HT1080 (cell line): ENCODE measurements around the gene JAG1. TPM values are rescaled to one million over a fixed set of nuclear protein-coding genes. Genes with fewer than 3 reads are reported as not detected.

Experiments used
- DNase-seq: peaks from one replicate; pipeline ENCODE4 v3.0.0-alpha.2; 2015; ENCODE audit warnings: low read depth
- total RNA-seq: library from RNA; depleted of rRNA; stranded (reverse); fragments of >200 nt; shearing (Covaris generic); gene quantifications from 2 replicates; pipeline ENCODE4 v1.2.3, GENCODE V29; 2014

JAG1 gene
- total RNA-seq, 1 experiment from 2014 or later = 42.8 TPM

DNA sequence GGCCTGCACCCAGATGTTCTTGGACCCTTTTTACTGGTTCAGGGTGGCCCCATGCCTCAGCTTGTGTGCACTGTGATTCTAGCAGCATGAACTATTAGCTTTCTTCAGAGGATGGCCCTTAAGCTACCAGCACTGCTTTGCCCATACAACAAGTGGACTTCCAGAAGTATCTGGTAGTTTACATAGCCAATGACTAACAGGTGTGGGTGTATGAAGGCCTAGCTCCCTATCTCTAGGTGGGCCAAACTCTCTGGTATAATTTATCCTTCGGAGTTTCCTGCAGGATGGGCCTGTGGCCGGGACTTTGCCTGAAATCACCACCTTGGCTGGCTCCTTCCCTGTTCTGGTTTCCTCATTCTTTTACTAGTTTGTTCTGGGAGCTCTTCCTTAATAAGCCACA, 26.1 kb upstream of the JAG1 start:
- DNase-seq = no peak

DNA sequence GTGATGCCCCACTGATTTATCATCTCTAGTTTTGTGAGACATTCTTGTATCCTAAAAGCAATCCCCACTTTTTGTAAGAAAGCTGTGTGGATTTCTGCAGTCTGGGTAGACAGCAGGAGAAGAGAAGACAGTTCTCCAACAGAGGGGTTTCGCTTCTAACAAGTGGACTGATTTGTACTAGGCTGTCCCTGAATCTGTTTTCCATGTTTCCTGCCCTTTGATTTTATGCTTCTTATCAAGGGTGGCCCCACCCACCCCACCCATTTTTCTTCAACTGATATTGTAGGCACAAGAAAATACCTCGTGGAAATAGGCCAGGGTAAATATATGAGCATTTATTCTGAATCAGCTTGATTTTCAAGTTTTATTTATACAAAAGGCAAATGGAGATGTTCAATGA, 25.7 kb upstream of the JAG1 start:
- DNase-seq = no peak

DNA sequence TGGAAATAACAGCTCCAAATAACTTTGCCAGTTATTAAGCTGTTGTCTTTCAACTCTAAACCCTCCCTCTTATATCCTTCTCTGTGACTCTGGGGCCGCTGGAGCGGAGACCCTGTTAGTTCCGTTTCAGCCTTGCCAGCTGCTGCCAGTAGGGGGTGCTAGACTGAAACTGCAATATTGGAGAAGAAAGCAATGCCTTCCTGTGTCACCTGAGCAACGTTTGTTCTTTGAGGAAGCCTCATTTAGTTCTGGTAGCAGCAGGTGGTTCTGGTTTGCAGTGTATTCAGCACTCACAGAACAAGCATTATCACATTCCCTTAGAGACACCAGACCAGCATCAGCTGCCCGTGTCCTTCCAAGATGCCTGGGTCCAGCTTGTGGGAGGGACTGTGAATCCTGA, 22.9 kb upstream of the JAG1 start:
- no peak for DNase-seq

DNA sequence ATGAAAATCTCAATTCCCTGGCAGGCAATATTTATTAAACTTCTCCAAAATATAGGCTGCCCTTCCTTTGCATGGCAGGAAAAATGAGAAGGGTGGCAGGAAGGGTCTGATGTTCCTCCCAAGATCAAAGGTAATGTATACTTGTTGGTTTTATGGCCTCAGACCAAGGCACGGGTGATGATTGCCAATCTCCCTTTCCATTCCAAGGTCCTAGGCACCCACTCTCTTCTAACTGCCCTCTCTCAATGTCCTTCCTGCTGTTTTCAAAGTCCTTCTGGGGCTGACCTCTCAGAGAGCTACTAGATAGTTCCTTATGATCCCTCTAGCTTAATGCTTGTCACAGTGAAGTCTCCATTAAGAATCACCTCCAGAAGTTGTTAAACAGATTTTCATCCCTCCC, 15.6 kb upstream of the JAG1 start:
- no peak for DNase-seq

DNA sequence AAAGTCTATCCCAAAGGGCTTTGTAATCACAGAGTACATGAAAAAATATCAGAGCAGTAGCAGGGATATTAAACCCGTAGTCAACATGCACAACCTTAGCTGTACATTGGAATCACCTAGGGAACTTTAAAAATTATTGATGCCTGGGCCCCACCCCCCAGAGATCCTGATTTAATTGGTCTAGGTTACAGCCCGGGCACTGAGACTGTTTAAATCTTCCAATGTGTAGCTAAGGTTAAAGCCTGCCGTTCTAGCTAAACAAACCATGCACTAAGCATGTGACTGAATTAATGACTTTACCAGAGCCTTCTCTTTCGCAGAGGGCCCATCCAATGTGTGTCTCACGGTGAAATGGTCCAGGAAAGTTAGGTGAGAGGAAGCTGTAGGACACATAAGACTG, 14.1 kb upstream of the JAG1 start:
- DNase-seq = no peak

DNA sequence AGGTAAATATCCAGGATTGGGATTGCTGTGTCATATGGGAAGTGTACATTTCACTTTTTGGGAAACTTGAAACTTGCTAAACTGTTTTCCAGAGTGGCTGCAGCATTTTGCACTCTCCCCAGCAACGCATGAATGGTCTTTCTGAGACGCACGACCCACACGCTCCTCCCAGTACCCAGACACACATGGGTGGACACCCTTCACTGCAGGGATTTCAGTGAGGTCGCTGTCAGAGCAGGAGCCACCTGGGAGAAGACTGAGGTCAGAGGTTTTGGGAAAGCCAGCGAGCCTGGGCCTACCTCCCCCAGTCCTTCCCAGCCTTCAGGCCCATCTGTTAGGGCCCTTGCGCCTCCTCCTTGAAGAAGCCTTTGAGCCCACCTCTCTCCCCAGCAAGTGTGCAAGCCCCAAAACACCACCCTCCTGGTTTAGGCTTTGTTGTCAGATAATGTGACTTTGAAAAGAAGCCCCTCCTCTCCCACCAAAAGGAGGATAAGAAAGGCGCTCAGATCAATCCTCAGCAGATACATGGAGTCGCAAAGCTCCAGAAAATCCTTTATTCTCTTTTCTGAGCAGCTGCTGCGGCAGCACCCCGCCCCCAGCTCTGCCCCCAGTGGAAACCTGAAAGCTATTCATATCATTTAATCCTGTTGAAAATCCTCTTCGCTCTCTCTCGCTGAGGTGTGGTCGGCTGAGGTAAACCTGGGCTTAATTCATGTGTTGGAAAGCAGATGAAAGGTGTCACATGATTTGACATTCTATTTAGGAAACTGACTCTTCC, 12.7 kb upstream of the JAG1 start:
- DNase-seq = no peak

DNA sequence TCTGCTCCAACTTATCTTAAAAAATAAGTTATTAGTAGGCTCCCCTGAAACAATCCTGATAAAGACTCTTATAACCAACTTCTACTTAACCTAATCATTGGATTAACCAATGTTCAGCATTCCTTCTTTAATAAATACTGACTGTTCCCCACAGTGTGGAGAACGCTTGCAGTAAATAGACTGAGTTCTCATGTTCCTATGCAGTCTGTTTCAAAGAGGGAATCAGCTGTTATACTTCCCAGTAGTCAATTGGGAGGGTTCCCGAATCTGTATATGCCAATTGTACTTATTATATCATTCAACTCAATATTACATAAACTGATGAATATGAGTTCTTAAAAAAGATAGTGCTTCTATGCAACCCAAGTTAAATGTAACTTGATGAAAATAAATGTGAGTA, 9.7 kb upstream of the JAG1 start:
- no peak for DNase-seq

DNA sequence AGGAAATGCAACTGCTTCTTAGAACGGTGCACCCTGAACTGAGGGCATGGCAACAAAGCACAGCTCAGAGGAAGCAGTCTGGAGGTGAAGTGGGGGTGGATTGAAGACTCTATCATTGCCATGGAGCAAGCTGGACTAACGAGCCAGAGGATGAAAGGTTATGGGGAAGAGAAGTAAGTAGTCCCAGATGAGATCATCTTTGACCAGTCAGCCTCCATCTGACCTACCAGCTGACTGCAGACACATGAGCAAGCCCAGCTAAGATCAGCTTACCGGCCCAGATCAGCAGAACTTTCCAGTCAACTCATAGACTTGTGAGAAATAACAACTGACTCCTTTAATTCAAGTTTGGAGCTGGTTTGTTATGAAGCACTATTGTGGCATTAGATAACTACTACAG, 9.1 kb upstream of the JAG1 start:
- no peak for DNase-seq

DNA sequence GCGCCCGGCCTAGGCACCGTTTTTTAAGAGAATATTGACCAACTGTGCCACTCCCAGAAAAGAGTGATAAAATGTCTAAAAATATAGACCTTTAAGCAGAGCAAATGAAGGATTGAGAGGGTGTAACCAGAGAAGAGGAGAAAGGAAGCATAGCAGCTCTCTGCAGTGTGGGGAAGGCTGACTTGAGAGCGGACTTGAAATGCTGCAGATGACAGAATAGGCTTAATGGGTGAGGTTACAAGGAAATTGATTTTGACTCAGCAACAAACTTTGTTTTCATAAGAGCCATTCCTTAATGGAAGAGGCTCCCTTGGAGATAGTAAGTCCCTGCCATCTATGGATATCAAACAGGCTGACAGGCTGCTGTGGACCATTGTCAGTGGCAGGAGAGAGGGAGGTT, 7.7 kb upstream of the JAG1 start:
- DNase-seq = no peak

DNA sequence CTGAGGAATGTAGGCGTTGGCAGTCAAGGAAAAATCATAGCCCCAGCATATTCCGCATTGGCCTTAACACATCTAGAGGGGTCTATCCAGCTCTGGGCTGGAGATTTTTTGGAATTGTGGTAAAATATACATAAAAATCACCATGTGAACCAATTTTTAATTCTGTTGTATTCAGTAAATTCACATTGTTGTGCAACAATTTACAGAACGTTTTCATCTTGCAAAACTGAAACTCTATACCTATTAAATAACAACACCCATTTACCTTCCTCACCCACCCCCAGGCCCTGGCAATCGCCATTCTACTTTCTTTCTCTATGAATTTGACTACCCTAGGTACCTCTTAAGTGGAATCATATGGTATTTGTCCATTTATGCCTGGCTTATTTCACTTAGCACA, 6.8 kb upstream of the JAG1 start:
- no peak for DNase-seq

DNA sequence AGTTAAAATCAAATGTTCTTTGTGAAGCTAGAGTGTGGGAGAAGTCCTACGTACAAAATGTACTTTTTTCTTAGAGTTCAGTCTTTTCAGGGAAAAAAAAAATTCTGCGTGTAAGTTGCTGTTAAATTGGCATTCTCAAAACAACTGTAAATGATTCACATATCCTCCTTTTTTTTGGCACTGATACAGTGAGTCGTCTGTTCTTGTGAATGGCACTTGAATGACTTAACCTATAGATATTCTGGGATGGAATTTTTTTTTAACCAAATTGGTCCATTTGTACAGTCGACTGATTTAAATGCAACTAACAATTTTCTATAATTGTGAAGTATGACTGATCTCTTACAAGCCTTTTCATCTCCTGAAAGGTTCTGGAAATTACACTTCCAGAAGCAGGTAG, 5.5 kb upstream of the JAG1 start:
- peak; percentile 81 for DNase-seq

DNA sequence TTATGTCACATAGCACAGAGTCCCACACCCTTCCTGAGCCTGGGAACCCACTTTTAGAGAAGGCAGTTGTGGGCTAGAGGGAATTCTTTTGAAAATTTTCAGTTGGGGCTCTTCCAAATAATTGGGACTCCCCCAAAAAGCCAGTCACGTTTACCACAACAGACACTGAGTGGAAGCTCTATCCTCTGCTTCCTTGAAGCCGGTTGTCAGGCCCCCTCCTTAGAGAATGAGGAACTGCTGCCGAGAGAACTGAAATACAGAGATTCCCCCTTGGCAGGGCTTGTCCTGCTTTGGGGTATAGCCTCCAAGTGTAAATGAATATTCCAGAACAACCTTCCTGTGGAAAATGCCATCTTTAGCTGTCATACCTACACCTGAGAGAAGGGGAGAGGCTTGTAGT, 2.7 kb upstream of the JAG1 start:
- DNase-seq = no peak

DNA sequence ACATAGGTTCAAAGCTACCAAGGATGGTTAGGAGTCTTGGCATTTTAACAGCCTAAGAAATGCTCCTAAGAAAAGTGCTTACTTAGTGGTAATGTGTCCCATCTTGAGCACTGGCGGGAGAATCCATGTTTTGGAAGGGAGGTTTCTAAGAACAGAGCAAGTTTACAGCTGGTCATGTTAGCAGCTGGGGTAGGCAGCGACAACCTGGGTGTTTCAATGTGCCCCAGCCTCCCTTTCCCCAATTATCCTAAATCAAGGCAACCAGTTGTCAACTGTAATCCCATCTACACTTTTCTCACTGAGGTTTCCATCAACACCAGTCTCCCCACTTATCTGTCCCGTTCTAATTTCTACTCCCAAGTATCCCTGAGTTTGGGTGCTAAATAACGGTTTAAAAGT, 1.6 kb upstream of the JAG1 start:
- no peak for DNase-seq

DNA sequence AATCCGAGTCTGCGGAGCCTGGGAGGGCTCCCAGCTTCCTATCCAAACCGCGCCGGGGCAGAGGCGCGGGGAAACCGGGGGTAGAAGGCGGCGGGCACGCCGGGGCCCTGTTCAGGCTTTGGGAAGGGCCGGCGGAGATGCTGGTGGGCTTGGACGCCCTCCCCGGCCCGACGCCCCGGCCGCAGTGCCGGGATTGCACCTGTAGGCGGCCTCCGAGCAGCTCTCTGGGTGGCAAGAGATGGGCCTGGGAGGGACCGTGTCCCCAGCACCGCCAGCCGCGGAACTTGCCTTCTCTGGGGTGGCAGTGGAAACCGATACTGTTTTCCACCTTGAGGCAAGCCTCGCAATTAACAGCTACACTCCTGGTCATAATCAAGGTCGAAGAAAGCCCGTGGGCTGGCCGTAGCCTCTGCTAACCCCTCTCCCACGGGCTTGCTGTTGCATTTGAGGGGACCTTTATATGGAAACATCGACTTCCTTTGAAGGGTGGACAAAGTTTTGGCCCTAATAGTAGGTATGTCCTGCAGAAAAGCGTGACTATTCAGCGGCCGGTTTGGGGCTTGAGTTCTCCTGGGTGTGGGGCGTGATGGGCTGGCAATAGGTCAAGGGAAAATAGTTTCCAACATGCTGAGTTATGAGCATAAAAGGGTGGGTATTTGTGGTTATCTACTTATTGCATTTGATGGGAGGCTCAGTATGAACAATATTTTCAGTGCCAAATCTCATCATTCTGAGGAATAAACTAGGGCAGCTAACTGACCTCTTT, 1.1 kb upstream of the JAG1 start:
- peak; percentile 82 for DNase-seq

DNA sequence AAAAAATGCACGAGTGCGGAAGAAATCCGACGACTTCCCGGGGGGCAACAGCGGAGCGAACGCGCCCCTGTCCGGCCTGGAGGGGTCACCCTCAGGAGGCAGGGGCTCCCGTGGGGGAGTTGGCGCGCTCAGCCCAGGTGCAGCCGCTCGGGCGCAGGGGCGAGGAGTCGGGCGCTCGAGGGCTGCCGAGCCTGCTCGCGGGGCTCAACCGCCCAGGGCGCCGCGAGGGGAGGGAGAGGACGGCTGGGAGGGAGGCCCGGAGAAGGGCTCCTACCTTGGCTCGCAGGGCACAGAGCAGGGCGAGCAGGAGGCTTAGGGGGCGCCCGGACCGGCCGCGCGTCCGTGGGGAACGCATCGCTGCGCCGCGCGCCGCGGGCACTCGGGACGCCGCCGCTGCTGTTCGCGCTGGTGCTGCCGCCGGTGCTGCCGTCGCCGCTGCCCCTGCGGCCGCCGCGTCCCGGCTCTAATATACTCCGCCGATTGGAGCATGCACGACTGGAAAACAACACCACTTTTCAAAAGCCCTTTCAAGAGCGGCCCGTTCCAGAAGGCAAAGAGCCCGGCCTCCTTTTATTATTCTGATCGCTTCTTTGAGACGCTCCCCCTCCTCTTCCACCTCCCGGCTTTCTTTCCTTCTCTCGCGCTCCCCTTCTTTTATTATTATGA, 490 bp downstream of the JAG1 start:
- no peak for DNase-seq

DNA sequence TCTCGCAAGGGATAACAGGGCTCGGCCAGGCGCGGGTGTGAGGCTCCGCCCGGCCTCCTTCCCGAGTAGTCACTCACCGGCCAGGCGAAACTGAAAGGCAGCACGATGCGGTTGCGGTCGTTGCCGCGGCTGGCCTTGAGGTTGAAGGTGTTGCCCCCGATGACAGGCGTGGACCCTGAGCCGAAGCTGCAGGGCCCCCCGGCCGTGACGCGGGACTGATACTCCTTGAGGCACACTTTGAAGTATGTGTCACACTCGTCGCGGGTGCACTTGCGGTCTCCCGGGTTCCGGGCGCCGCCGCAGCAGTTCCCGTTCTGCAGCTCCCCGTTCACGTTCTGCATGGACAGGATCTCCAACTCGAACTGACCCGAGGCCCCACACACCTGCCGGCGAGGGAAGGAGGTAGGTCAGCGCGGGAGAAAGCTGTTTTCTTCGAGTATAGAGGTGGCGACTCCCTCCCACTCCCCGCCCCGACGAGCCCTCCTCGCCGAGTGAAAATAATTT, 1.1 kb downstream of the JAG1 start:
- DNase-seq = peak; percentile 47

DNA sequence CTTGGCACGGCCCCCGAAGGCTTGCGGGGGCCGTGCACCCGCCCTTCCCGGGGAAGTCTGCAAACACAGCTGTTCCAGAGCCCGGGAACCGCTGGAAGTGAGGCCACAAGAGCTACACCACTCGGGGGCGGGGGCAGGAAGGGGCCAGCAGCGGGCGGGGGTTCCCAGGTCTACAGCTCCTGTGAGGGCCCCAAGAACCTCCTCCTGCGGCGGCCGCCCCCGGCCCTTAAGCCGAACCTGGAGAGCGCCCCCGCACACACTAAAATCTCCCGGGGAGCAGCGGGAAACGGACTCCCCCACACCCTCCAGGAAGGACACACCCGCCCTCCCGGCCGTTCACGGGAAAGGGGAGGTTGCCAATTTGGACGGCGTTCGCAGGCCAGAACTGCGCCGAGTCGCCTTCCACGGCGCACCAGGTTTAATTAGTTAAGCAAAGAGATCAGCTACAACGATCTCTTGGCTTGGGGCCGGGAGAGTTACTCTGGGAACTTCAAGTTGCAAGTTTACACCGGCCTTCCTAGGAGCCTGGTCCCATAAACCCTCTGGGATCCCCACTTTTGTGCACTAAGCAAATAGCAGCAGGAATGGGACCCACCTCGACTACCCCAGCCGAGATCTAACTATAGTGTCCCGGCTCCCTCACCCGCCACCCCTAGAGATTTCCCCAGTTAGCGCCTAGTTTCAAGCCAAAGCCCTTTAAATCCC, 1.7 kb downstream of the JAG1 start:
- DNase-seq = no peak

DNA sequence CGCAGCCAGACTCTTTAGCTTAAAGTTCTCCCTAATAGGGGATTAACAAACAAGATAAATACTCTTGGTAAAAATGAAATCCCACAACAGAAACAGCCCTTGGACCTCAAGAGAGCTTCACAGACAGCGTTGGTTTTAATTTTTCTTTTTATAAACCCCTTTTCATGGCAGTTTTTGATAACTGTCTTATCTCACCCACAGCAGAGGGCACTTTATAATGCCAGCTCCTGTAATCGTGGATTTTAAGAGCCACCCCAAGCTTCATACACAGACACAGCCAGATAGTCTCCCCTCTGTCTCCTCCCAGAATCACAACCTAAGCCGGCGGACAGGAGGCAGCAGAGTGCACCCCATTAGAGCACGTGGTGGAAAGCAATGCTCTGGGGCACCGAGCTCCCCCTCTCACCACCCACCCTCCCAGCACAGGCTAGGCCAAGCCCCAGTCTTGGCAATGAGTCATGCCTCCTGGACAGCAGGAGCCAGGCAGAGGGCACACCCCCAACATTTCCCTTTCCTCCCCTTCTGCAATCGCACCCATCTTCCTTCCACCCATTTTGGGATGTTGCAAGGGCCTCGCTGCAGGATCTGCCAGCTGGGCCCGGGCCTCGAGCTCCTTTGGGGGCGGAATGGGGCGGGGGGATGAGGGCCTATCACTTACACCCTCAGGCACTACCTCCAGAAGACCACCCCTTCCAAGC, 2.4 kb downstream of the JAG1 start:
- DNase-seq = peak; percentile 97

DNA sequence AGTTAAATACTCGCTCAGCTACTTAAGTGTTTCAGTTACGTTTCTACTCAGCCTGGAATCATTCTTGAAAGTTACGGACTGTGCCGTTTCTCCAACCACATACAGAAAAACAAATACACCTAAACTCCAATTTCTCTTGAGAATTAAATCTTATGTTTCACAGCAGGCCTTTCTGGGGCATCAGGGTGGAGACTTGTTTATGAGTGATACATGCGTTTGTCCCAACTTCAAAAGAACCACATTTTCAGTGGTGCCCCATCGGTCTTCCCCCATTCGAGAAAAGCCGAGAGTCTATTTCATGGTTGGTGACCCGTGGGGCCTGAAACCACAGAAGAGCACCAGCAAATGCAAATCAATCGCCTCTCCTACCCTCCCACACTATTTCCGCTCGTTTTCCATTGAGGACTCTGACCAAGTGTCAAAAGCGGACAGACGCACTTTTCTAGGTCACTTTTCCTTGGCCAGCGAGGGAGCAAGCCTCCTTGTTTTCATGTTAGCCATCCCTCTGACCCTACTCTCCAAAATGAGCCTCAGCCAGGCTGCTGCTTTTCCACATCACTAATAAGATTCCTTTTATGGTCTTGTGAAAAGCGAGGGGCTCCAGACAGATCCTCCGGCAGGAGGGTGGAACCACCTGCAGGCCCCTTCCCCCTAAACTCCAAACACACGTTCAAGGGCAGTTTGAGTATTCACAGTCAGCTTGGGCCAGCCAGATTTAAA, 3.1 kb downstream of the JAG1 start:
- DNase-seq = no peak

DNA sequence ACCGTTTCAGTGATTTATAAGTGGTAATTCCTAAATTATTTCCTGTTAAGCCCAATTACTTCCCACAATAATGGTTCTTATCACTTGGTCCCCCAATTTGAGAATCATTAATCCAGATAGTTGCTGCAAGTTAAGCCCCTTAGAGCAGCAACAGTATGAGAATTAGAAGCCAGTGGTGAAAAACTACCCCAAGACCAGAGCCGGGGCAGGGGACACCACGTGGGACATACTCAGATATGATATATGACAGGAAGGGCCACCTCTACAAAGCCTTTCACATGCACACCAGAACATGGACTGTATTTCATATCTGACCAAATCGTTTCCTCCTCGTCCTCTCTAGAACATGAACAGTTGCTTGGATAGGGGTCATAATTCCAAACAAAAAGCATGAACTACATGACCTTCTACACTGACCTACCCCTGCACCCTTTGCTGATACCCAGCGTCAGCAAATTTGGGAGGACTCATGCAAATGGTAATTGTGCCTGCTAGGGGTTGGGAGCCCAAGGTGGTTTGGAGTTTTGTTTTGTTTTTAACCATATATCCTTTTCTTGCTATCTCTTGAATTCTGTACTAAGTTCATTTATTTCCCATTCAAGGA, 3.9 kb downstream of the JAG1 start:
- no peak for DNase-seq
